Fibroblast of pulmonary artery (primary cell): ENCODE data around the gene EVX2.

Experiments
- DNase-seq: peaks from one replicate; pipeline ENCODE4 v3.0.0-alpha.2; 2010; ENCODE audit warnings: low read depth
- H3K4me3 ChIP-seq: replicated peaks from 2 replicates; pipeline ENCODE4 v1.5.1; 2011; ENCODE audit warnings: low read depth, mild to moderate bottlenecking, control low read depth, low read length, moderate library complexity
- CTCF ChIP-seq: IDR thresholded peaks from 2 replicates; pipeline ENCODE4 v1.5.1; 2011; ENCODE audit warnings: mild to moderate bottlenecking, control low read depth, low read length, inconsistent platforms; ENCODE audit errors: missing control alignments

Gene EVX2

GRCh38 chr2:176105730-176106580 is 22.2 kb upstream of the EVX2 start:
- no peak for TF ChIP-seq CTCF
- no peak for DNase-seq
- no peak overlapping the region for H3K4me3 ChIP-seq

GRCh38 chr2:176105078-176105729 is 21.4 kb upstream of the EVX2 start:
- TF ChIP-seq CTCF: no peak
- DNase-seq: no peak
- H3K4me3 ChIP-seq: no peak overlapping the region

GRCh38 chr2:176104316-176105077 is 20.7 kb upstream of the EVX2 start:
- no peak for TF ChIP-seq CTCF
- no peak overlapping the region for H3K4me3 ChIP-seq
- DNase-seq: no peak

- DNase-seq: no peak
- TF ChIP-seq CTCF: no peak
- no peak overlapping the region for H3K4me3 ChIP-seq
These were observed 20.1 kb upstream of the EVX2 start for GRCh38 chr2:176103742-176104315.

- DNase-seq: no peak
- H3K4me3 ChIP-seq: no peak overlapping the region
- TF ChIP-seq CTCF: no peak
These were observed 19.4 kb upstream of the EVX2 start for GRCh38 chr2:176103194-176103593.

GRCh38 chr2:176102309-176102866 is 18.6 kb upstream of the EVX2 start:
- no peak overlapping the region for H3K4me3 ChIP-seq
- no peak for DNase-seq
- TF ChIP-seq CTCF: no peak
